ENCODE results near the gene ATG16L2.

DNA sequence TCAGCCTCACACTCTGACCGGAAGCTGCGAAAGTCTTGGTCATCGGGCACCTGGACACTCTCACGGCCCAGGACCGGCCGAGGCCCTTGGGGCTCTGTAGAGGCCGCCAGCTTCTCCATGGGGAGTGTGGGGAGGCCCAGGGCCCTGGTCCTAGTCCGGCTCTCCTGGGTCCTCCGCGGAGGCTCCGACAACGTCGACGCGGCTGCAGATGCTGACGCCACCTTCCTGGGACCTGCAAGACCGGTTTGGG is 33.2 kb upstream of the ATG16L2 start:
- TF ChIP-seq, protein P1, sequence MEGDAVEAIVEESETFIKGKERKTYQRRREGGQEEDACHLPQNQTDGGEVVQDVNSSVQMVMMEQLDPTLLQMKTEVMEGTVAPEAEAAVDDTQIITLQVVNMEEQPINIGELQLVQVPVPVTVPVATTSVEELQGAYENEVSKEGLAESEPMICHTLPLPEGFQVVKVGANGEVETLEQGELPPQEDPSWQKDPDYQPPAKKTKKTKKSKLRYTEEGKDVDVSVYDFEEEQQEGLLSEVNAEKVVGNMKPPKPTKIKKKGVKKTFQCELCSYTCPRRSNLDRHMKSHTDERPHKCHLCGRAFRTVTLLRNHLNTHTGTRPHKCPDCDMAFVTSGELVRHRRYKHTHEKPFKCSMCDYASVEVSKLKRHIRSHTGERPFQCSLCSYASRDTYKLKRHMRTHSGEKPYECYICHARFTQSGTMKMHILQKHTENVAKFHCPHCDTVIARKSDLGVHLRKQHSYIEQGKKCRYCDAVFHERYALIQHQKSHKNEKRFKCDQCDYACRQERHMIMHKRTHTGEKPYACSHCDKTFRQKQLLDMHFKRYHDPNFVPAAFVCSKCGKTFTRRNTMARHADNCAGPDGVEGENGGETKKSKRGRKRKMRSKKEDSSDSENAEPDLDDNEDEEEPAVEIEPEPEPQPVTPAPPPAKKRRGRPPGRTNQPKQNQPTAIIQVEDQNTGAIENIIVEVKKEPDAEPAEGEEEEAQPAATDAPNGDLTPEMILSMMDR (conservative IDR thresholded peaks at IDR 0.05 in 1 of 2, IDR thresholded peaks at IDR 0.05 in 1 of 2; ENCODE audit: low read depth in 1 of 2, low read length in 2 of 2): no peak
- TF ChIP-seq EZH2 (IDR thresholded peaks at IDR 0.05; ENCODE audit: low read length, missing control alignments): no peak

Data from fibroblast of lung (primary cell).